ENCODE results near the gene DOCK8.
A peak's percentile ranks its signal among the peaks of the same experiment; 100 is the strongest.

DOCK8 gene

DNA sequence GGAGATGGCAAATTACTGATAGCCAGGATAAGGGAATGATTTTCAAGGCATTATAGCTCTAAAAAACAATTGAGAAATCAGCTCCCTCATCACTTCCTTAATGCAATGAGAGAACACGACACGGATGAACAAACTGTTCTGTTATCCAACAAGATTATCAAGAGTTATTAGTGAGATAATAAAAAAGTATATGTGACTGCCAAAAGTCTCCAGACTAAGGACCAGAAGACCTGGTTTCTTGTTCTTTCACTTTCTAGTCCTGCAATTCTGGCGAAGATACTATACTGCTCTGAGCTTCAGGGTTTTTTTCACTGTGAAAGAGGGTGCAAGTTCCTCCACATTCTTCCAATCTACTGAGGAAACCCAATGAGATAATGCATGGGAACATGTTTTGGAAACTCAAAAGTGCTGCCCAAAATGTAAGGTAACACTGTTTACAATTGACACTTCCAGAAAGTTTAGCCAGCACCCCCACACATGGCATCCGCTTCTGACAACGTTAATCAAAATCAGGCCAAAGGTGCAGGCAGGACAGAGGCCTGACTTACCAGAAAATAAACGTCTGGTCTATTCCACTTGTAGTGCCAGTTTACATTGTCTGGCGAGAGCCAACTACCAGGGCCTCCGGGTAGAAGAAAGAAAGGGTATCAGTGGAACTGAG lies 254.2 kb downstream of the DOCK8 start:
- no peak for DNase-seq

DNA sequence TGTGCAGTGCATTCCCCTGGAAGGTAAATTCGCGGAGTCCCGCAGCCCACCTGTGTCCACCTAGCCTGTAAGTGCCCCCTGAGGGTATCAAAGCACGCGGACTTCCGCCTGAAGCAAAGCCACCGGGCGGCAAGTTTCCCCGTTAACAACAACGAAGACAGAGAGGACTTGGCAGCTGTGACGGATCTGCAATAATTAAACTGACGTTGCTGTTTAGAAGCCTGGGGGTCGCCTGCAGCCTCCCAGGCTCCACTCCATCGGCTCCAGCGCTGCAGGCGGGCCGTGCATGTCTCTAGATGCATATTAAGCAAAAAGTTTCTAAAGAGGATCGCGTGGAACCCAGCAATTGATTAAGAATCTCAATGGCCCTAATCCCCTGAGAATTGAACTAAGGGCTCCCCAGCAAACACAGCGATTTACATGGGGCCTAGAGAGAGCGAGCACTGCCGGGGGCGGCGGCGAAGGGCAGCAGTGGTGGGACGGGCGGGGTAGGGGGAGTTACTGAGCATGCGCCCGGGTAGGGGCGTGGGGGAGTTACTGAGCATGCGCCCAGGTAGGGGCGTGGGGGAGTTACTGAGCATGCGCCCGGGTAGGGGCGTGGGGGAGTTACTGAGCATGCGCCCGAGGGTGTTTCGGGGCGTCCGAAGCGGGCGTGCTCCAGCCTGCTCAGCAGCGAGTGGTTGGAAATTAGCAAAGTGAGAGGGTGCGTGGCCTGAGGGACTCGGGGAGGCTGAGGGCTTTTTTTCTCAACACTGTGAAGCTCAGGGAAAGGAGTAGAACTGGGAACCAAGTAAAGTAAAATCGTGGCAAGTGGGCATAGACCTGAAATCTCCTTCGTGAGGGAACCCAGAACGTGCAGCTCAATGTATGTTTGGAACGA lies 255.2 kb downstream of the DOCK8 start:
- DNase-seq = peak; percentile 89

DNA sequence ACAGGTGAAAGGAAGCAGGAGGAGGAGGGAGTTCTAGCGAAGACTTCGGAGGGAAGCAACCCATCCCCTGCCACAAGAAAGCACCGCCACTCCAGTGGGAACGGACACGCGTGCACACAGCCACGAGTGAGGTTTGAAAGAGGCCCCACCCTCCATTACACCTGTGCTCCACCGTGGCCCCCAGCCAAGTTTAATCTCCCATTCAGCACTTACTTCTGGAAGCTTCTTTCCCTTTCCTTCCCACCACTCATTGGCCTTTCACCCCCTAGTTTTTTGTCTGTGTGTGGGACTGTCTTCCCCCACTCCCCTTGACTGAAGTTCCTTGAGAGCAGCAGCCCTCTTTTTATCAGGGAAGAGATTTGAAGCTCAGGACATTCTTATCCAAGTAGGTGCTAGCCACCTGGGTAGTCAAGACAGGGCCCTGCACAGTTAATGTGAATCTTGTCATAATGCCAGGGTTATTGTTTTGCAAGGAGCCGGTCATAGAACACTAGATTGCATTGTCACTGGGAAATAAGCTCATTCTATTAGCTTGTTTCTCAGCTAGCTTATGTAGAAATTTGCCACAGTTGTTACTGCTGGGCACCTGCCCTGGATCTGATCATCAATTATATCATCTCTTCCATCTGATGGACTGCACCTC lies 256.0 kb downstream of the DOCK8 start:
- DNase-seq = no peak

DNA sequence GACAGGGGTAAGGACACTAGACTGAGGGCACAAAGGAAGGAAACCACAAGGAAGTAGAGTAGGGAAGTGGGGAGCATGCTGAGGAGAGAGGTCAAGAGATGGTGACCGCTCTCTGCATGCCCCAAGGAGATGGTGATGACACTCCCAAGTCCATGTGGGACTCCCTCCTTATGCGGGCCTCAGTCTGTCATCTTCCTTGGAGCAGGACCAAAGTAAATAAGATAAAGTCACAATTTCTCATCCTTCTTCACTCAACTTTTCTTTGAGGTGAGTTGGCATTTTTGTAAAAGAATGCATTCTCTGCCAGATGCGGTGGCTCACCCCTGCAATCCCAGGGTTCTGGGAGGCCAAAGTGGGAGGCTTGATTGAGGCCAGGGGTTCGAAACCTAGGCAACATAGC lies 256.7 kb downstream of the DOCK8 start:
- no peak for DNase-seq

DNA sequence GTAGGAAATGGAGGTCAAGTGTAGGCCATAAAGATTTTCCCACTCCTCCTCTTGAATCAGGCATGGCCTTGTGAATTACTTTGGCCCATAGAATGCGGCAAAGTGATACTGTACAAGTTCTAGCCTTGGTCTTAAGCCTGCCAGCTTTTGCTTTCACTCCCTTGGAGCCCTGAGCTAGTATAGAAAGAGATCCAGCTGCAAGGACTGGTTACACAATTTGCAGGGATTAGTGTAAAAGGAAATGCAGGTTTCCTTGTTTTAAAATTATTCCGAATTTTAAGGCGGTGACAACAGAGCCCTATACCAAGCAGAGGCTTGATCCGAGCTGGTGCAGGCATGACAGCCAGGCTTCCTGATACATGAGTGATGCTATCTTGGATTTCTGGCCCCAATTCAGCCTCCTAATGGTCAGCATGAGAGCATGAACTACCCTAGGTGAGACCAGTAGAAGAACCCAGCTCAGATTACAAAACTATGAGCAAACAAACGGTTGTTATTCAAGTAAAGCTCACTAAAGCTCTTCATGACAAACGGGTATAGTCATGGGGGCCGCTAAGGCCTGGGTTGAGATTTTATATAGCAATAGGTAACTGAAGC lies 257.9 kb downstream of the DOCK8 start:
- no peak for DNase-seq

DNA sequence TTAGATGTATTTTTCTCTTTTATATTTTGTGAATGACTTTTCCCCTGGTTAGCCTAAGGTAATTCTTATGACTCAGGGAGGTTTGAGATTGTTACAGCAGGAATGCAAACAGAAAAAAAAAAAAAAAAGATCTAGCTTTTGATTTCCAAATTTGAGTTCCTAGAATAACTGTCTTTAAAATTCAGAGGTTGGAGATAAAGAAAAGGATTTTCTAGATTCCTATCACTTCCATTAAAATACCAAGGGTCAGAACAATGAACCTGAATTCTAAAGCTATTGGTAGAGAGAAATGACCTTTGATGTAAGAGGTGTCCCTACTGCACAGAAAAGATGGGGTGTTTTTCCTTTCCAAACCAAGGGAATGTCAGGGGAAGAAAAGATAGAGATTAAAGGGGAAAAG lies 262.5 kb downstream of the DOCK8 start:
- DNase-seq = no peak

DNA sequence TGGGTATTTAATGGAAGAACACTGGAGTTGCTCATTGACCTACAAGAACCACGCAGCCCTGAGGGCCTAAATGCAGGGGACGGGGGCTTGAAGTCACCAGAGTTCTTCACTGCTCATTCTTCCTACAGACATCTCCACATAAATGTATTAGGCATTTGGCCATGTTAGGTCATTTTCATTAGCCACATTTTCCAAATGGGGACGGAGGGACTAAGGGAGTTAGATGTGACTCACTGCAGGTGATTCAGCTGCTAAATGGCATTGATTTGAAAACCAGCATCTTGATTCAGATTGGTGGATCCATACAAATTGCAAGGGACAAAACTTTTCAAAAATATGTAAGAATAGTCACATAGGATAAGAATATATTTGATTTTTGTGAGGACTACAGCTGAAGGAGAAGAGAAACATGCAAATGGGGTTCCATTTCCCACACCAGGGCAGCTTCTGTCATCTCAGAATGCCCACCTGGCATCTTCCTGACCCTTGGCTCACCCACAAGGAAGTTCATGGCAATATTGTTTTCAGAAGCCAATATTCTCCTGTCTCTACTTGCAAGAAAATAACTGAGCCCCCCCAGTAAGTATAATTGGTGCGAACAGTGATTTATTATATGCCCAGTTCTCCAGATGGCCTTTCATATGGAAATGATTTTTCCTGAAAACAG lies 264.8 kb downstream of the DOCK8 start:
- no peak for DNase-seq

DNA sequence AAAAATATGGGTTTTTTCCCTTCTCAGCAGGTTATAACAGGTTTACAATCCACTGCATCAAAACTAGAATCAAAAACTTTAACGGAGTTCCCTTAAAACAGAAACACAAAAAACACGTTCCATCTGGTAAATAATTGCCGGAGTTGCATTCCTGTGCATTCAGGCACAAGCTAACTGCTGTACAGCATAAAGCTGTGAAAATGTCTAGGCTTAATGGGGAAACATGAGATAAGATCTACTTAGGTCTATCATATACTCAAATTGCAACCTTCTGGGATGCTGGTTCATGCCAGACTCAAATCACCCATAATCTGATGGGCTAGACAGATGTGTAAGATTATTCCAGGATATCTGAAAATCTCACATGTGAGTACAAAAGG lies 265.3 kb downstream of the DOCK8 start:
- DNase-seq = no peak

DNA sequence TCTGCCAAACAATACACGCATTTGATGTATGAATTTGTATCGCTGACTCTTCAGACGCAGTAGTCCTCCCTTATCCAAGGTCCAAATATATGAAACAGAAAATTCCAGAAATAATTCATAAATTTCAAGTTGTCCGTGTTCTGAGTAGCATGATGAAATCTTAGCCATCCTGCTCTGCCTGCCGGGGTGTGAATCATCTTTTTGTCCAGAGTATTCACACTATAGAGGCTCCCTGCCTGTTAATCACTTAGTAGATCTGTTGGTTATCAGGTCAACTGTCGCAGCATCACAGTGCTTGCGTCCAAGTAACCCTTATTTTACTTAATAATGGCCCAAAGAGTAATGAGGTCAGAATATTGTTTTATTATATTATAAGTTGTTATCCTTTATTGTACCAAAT lies 268.1 kb downstream of the DOCK8 start:
- DNase-seq = no peak

DNA sequence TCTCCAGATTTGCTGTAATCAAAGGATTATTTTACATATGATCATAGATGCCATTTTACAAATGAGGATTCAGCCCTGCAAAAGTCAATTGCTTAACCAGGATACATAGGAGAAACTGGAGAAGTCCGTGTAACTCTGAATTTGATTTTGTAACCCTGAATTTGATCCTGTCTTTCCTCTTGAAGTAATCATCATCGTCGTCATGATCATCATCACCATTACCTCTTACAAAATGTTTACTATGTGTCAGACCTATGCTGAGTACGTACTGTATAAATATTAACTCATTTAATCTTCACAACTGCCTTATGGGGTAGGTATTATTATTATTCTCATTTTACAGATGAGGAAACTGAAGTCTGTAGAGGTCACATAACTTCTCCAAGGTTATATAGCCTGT lies 271.5 kb downstream of the DOCK8 start:
- DNase-seq = no peak

DNA sequence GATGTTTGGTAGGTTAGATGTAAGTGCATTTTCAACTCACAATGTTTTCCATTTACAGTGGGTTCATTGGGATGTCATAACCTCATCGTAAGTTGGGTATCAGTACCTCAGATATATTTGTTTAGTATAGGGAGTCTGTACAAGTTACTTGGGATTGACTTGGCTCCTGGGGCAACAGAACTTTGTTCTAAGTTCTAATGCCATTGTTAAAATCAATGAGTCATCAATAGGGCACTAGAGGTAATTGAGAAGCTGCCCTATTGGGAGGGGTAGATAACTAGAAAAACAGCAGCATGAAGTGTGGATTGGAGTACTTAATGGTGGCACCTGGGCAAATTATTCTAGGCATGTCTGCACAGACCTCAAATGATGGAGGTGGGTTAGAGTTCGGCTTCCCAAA lies 272.8 kb downstream of the DOCK8 start:
- DNase-seq = no peak

DNA sequence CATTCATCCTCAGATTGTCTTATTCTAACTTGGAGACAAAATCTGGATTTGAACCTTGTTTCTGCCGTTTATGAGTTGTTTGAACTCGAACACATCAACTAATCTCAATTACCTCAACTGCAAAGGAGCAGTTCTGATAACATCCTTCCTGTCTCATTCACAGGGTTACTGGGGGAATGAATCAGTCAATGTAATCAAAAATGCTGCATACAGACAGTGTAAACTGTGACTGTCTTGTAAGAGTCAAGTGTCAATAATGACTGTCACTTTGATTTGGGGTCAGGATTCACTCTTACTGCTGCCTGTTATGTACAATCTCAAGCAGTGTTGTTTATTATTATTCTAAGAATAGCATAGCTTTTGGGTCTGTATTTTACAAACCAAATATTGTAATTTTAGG lies 273.8 kb downstream of the DOCK8 start:
- DNase-seq = no peak

DNA sequence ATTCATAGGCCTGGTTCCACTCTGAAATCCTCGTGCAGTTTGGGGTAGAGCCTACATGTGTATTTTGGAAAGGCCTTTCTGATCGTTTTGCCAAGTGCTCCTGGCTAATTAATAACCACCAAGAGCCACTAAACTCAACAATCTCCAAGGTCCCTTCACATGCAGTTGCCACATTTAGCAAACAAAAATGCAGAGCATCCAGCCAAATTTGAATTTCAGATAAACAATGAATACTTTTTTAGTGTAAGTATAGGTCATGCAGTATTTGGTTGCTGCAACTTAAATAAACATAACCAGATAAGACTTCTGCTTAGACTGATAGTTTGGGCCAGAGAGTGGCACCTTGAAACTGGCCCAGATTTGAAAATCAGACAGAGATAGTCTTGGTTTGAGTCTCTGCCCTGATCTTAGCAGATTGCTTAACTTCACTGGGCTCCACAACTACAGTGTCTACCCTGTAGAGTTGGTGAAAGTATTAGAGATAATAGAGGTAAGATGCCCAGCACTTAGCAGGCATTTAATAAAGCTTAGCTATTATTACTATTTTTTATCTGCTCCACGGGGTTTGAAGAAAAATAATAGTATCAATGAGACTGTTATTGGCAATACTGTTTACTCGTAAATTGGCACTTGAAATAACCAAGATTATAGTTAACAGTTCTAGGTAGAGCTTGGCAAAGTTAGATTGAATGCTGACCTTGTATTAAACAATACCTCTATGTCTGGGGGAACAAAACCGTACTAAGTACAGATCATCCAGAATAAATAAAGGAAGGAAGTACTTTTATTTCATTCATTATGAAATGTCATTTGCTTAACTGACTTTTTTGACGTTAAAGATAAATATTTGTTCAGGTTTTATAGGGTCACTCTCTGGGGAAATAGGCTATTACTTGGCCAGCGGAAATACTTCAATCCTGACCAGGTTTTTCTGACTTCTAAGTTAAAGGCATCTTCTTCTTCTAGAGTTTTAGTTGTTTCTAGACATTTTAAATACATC lies 274.8 kb downstream of the DOCK8 start:
- DNase-seq = no peak

DNA sequence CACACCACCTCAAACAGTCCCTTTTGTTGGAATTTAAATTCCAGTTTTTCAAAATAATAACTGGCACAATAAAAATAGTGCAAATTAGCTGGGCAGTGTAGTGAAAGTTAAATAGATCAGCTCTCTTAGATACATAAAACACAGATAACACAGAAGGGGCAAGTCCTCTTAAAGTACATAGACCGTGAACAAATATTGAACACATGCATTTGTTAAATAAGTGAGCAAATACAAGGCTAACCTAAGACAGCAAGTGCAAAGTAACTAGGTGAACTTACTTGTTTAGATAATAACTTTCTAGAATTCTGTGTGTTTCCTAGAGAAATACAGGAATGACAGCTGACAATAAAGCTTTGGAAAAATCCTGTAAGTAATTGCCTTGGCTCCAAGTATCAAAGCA lies 280.1 kb downstream of the DOCK8 start:
- DNase-seq = no peak

DNA sequence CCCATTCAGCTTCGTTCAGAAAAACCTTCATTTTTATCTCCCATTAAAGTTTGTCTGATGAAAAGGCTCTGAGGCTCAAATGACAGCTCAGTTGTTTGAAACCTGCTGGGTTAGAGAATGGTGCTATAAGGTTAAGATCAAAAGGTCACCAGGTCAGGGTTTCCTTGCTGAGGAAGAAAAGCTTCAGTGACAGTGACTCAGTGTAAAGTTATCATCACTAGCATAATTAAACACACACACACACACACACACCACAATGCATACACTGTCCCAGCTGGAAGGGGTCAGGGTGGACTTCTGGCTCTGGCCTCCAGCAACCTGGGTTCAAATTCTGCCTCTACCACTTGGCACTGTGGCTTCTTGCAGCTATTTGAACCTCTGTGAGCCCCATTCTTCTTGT lies 281.1 kb downstream of the DOCK8 start:
- DNase-seq = no peak

DNA sequence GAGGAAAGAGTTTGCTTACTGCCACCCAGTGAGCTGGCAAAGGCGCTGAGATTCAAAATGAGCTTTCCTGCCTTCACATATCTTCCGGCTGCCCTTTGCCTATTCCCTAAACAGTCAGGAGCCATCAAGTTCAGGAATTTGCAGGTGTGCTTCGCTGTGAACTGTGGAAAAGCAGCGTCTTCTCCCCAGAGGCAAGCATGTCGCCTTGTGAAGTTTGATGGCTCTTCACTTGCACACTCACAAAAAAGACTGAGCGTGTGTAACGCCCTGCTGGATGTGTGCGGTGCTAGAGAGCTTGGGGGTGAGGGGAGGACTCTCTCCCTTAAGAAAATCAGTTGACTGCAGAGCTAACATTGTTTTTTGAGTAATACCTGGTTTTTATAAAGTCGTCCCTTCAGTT lies 288.7 kb downstream of the DOCK8 start:
- DNase-seq = no peak

DNA sequence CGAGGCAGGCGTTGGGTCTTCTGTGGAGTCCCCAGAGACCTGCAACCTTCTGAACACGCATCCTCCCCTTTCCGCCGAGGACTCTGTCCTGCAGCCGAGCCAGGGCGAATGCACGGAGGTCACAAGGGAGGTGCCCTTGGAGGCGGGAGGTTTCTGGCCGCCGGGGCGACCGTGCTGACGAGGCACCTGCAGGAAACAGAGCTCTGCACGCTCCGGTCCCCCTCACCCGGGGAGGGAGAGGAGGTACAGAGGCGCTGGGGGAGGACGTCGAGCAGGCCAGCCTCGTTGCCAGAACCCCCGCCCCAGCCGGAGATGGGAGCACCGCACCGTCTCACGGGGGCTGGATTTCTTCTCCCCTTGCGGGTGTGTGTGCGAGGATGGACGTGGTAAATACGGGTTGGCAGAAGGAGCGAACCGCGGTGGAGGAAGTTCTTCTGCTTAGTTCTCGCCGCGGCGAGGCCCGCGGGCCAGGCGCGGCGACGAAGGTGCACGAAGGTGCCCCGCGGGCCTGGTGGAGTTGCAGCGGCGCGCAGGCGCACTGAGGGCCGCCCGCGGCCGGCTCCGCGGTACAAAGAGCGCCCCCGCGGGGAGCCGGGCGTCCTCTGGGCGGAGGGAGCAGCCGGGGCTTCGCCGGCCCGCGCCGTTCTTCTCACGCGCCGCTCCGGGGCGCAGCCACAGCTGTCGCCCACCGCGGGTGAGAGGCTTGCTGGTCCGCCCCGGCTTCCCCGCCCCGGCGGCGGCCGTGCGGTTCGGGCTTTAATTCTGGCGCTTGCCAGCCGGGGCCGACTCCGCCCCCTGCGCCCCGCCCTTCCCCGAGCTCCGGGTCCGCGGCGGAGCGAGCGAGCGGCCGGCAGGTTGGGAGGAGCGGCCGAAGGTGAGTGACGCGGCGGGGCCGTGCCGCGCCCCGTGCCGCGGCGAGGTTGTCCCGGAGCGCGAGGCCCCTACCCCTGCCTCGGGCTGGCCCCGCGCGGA lies 289.5 kb downstream of the DOCK8 start, which contains the start of gene KANK1:
Gene KANK1, plus strand, starts transcription at position 815 of the 972 bp plus-strand sequence.
- peak; percentile 70 for DNase-seq

DNA sequence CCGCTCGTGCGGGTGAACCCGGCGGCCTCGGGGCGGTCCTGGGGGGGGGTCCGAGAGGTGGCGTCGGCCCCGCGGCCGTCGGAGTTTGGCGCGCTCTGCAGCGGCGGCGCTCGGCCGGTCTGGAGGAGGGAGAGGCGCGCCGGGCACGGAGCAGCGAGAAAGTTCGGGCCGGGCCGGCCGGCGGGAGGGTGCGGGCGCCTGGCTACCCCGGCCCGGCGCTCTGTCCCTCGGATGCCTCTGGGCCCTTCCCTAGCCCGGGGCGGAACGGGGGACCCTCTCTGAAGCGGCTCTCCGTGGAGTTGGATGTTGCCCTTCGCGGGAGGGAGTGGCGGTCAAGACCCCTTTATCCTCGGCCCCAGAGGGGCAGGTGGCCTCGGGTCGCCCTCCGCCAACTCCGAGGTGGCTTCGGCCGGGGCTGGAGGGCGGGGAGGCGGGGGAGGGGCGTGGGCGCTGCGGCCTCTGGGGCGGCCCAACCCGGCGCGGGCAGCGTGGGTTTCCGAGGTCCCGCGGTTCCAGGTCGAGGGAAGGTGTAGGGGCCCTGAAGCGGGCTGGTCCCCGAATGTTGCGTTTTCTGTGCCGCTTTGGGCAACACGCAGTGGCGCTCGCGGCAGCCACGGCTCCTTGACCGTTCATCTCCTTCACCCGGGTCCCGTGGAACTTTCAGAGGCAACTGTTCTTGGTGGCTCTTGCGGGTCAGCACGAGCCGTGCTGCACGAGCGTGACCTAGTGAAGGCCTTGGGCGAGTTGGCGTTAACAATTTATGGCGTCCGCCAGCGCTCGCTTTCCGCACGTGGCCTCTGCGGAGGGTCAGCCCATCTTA lies 290.5 kb downstream of the DOCK8 start:
- no peak for DNase-seq

DNA sequence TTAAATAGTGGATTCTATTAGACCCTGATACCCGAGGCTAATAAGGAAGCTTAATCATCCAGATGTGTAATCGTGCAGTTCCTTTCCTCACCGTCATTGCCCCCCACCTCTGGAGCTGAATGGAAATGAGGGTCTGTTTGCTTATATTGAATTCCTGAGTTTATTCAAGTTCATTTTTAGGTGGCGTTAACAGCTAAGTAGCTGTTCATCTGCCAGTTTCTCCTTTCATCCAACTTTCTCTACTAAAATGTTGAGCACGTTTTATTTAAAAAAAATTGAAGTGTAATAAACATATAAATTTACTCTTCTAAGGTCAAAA lies 291.0 kb downstream of the DOCK8 start:
- DNase-seq = no peak

DNA sequence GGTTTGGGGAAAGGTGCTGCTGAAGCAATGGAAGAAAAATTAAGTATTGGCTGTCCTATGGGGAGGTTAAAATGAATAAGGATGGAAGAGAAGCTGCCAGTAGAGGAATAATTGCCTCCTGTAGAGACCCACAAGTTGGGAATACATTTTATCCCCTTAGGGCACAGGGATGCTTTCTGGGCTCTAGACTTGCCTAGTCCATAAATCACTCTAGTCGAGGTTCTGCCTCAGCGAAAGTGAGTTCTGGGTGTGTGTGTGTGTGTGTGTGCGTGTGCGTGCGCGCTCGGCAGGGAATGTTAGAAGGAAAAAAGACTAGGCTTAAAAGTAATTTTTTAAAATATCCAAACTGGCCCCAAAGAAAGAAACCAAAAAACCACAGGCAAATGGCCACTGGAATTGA lies 291.6 kb downstream of the DOCK8 start:
- DNase-seq = no peak
